Measurements from ENCODE around the gene MORF4L2. TPM values are rescaled to one million over a fixed set of nuclear protein-coding genes. Genes with fewer than 3 reads are reported as not detected.

The MORF4L2 gene
- total RNA-seq, 4 donors from 2014 or later, result 258 to 722 (median 535) TPM

- Histone ChIP-seq H3K36me3 (no peaks in the 10 kb centered on the region), H3K9me3 (no peaks in the 10 kb centered on the region), H3K27me3 (peaks cover 0 to 7% of the 10 kb centered on the region in 2 donors), H3K27ac (peak overlapping the region; percentile 57 to 62), H3K4me3 (no peak overlapping the region), H3K4me1 (no peaks in the 10 kb centered on the region)
- DNase-seq, result no peak
- TF ChIP-seq POLR2A (IDR thresholded peaks at IDR 0.05), result no peak
- no peak for TF ChIP-seq CTCF (IDR thresholded peaks at IDR 0.05)
- intact Hi-C loops (cut with DNase I; ENCODE audit: low total_unique reads), result no loop called here
Observed at GRCh38 chrX:103730147-103730795, 43.8 kb upstream of the MORF4L2 start.

GRCh38 chrX:103729015-103729414 is 42.5 kb upstream of the MORF4L2 start:
- intact Hi-C loops (cut with DNase I; ENCODE audit: low total_unique reads), result no loop called here
- H3K4me3 ChIP-seq, result no peak overlapping the region
- no peak for TF ChIP-seq POLR2A (IDR thresholded peaks at IDR 0.05)
- H3K36me3 ChIP-seq, result no peaks in the 10 kb centered on the region
- DNase-seq, result no peak
- H3K4me1 ChIP-seq, result no peaks in the 10 kb centered on the region
- no peaks in the 10 kb centered on the region for H3K9me3 ChIP-seq
- no peak overlapping the region for H3K27ac ChIP-seq
- peaks cover 0 to 7% of the 10 kb centered on the region in 2 donors for H3K27me3 ChIP-seq

- intact Hi-C loops (cut with DNase I; ENCODE audit: low total_unique reads), result no loop called here
- no peak overlapping the region for H3K4me3 ChIP-seq
- no peaks in the 10 kb centered on the region for H3K36me3 ChIP-seq
- no peaks in the 10 kb centered on the region for H3K9me3 ChIP-seq
- H3K27ac ChIP-seq, result peak overlapping the region in 1 of 2 donors; percentile 46
- DNase-seq, result no peak
- TF ChIP-seq CTCF (IDR thresholded peaks at IDR 0.05), result no peak
- TF ChIP-seq POLR2A (IDR thresholded peaks at IDR 0.05), result no peak
- H3K4me1 ChIP-seq, result no peaks in the 10 kb centered on the region
- no peaks in the 10 kb centered on the region for H3K27me3 ChIP-seq
Observed at GRCh38 chrX:103727115-103727514, 40.6 kb upstream of the MORF4L2 start.

GRCh38 chrX:103726477-103726876 is 40.0 kb upstream of the MORF4L2 start:
- no peak overlapping the region for H3K4me3 ChIP-seq
- H3K27ac ChIP-seq, result peak overlapping the region in 1 of 2 donors; percentile 27
- intact Hi-C loops (cut with DNase I; ENCODE audit: low total_unique reads), result no loop called here
- no peak for DNase-seq
- H3K9me3 ChIP-seq, result no peaks in the 10 kb centered on the region
- H3K4me1 ChIP-seq, result no peaks in the 10 kb centered on the region
- no peaks in the 10 kb centered on the region for H3K27me3 ChIP-seq
- no peaks in the 10 kb centered on the region for H3K36me3 ChIP-seq
- TF ChIP-seq POLR2A (IDR thresholded peaks at IDR 0.05), result no peak
- TF ChIP-seq CTCF (IDR thresholded peaks at IDR 0.05), result no peak

- no peak for TF ChIP-seq POLR2A (IDR thresholded peaks at IDR 0.05)
- TF ChIP-seq CTCF (IDR thresholded peaks at IDR 0.05), result no peak
- Histone ChIP-seq H3K9me3 (no peaks in the 10 kb centered on the region), H3K27me3 (no peaks in the 10 kb centered on the region), H3K36me3 (no peaks in the 10 kb centered on the region), H3K4me3 (no peak overlapping the region), H3K4me1 (no peaks in the 10 kb centered on the region), H3K27ac (peak overlapping the region; percentile 13 to 43)
- intact Hi-C loops (cut with DNase I; ENCODE audit: low total_unique reads), result no loop called here
- DNase-seq, result peak; percentile 34 to 64
Observed at GRCh38 chrX:103722505-103722904, 36.0 kb upstream of the MORF4L2 start.

All from uterus (tissue), 4 donors.